GM21447 (cell line): ENCODE measurements around the gene EBF4.

ENCODE experiments used
- ATAC-seq: cut with Tn5 transposase; IDR thresholded peaks from one replicate; pipeline ENCODE4 v1.9.1; 2021; ENCODE audit not compliant: unreplicated experiment

Gene EBF4, protein sequence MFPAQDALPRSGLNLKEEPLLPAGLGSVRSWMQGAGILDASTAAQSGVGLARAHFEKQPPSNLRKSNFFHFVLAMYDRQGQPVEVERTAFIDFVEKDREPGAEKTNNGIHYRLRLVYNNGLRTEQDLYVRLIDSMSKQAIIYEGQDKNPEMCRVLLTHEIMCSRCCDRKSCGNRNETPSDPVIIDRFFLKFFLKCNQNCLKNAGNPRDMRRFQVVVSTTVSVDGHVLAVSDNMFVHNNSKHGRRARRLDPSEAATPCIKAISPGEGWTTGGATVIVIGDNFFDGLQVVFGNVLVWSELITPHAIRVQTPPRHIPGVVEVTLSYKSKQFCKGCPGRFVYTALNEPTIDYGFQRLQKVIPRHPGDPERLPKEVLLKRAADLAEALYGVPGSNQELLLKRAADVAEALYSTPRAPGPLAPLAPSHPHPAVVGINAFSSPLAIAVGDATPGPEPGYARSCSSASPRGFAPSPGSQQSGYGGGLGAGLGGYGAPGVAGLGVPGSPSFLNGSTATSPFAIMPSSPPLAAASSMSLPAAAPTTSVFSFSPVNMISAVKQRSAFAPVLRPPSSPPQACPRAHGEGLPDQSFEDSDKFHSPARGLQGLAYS

DNA sequence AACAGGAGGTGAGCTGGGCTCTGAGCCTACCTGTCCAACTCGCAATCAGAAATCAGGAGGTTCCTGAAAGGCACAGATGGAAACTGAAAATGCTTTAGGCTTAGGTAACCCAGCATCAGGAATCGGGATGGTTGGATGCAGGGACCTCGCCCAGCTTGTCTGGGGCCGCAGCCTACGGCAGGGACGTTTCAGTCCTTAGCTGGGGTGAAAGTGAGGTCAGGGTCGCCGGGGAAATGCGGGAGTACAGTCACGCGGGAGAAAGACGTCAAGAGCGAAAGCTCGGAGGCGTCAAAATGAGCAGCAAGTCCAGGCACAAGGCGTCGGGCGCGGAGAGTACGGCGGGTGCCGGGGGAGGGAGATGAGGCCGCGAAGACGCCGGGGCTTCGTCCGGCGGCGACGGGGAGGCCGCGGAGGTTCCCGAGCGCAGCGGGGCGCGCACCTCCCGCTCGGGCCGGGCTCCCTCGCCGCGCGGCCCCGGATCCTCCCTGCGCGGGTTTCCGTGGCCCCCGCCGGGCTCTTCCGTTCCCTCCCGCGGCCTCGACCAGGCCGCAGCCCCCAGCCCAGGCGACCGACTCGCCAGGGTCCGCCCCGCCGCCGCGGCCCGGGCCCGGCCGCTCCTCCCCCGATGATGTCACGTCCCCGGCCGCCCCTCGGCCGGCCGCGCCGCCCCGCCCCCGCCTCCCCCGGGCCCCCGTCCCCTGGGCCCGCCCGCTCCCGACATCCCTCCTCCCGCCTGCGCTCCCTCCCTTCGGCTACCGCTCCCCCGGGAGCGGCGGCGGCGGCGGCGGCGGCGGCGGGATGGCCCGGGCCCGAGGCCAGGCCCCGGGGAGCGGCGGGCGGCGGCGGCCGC lies at the start of gene EBF4:
EBF4 (plus strand) TSS at position 745 of the 850 bp plus-strand sequence. CDS start 866 bp downstream, outside the sequence.
- ATAC-seq = no peak

DNA sequence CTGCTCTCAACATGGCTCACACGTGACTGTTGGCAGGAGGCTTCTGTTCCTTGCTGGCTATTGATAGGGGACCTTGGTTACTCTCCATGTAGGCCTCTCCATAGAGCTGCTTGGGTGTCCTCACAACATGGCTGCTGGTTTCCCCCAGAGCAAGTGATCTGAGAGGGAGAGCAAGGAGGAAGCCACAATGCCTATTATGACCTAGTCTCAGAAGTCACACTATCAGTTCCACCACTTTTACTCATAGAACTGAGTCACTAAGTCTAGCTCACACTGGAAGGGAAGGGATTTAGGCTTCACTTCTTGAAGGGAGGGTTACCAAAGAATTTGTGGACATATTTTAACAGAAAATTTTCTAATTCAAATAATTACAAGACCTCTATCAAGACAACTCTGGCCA lies 48.9 kb upstream of the EBF4 start:
- ATAC-seq = no peak

DNA sequence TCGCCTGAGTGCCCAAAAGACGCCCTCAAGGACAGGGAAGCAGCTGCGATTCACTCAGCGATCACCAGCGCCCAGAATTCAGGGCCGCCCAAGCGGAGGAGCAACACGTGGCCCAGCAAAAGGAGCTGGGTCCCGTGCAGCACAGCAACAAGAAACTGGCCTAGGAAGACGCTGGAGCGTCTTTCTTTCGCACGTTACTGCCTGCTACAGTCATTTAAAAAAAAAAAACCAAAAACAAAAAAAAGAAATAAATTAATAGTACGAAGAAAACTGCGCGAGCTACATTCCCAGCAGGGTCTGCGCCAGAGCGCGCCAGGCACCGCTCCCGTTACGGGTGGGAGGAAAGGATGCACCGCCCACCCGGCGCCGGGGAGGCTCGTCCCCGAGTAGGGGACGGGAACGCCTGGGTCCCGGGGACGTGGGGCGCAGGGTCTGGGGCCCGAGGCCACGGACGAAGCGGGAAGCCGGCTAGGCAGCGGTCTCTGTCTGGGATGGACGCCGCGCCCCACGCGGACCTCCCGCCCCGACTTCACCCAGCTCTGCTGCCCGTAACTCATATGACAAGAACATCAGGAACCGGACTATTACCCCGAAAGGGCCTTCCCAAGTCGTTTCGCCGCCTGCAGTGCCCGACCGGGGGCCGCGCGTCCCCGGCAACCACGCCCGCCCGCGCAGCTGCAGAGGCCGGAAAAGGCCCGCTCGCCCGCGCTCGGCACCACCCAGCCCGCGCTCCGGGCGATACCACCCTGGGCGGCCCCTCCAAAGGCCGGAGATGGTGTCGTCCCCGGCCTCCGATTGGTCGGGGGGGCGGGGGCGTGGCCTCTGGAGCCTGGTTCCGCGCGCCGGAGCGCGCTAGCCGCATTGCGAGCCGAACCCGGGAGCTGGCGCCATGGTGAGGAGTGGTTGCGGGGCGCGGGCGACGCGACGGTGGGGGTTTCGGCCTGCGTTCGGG lies 40.5 kb upstream of the EBF4 start, which contains the start of gene NOP56:
NOP56 (plus strand) TSS at position 861 of the 952 bp plus-strand sequence; CDS start at position 890, 29 bp downstream.
- ATAC-seq = peak; percentile 79

- peak; percentile 45 for ATAC-seq
Measured at GRCh38 chr20:2652724-2653555, 39.6 kb upstream of the EBF4 start.

- no peak for ATAC-seq
Measured at GRCh38 chr20:2653556-2654383, 38.8 kb upstream of the EBF4 start.

GRCh38 chr20:2654384-2654822 lies 38.2 kb upstream of the EBF4 start:
- no peak for ATAC-seq

GRCh38 chr20:2654831-2655230 lies 37.7 kb upstream of the EBF4 start:
- ATAC-seq = no peak

DNA sequence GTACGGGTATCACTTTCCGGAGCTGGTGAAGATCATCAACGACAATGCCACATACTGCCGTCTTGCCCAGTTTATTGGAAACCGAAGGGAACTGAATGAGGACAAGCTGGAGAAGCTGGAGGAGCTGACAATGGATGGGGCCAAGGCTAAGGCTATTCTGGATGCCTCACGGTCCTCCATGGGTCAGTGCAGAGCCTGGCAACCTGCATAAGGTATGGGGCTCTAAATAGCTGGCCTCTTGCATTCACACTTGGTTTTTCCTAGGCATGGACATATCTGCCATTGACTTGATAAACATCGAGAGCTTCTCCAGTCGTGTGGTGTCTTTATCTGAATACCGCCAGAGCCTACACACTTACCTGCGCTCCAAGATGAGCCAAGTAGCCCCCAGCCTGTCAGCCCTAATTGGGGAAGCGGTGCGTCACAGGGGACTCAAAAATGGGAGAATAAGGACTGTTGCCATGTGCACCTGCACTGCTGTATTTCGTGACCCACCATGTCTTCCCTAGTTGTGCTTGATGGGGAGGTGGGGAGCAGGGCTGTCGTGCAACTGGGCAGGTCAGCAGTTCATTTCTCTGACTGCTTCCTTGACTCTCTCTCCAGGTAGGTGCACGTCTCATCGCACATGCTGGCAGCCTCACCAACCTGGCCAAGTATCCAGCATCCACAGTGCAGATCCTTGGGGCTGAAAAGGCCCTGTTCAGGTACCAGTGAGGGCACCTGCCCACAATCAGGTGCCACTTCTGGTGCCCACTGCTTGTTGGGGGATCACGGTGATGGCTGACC lies 37.1 kb upstream of the EBF4 start:
- no peak for ATAC-seq

DNA sequence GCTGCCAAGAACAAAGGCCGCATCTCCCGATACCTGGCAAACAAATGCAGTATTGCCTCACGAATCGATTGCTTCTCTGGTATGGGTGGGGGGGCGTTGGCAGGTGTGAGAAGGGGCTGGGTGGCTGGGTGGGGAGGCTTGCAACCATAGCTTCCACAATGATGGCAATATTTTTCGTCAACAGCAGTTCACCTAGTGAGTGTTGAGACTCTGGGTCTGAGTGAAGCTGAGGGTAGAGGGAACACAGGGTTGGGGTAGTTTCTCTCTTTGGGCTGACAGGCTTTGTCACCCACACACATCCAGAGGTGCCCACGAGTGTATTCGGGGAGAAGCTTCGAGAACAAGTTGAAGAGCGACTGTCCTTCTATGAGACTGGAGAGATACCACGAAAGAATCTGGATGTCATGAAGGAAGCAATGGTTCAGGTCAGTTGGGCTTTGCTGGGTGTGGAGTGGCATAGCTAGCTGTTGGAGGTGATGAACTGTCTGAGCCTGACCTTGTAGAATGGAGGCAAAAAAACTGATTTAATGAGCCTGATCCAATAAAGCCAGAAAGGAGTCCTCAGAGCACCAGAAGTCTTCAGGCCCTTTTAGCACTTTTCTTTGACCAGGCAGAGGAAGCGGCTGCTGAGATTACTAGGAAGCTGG lies 36.0 kb upstream of the EBF4 start:
- no peak for ATAC-seq

- no peak for ATAC-seq
Measured at GRCh38 chr20:2657241-2657640, 35.3 kb upstream of the EBF4 start.

DNA sequence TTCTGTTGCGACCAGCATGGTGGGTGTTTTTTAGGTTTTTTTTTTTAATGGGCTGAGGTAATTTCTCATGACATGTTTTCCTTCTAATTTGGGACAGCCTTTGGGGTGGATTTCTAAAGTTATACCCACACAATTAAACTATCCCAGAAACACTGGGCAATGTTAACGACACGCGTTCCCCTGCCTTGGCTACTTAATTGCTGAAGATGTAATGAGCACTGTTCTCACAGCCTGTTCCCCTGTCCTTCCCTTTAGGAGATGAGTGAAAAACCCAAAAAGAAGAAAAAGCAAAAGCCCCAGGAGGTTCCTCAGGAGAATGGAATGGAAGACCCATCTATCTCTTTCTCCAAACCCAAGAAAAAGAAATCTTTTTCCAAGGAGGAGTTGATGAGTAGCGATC lies 34.9 kb upstream of the EBF4 start:
- no peak for ATAC-seq

GRCh38 chr20:2658414-2659354 lies 33.9 kb upstream of the EBF4 start:
- no peak for ATAC-seq

DNA sequence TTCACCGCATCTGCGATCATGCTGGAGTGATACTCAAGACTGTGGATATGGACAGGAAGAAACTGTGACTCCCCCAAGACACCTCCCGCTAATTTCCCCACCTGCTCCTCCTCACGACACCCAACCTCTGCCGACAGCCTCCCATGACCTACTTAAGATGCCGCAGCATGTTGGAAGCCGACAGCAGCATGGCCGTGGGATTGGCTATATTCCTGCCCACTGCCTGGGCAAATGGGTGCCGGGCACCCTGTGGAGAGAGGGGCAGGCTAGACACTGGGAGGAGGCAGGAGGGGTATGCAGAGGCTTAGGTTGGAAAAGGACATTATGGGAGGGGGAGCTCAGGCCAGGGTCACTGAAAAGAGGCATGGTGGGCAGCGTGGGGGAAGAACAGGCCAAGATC lies 33.0 kb upstream of the EBF4 start:
- ATAC-seq = no peak

- no peak for ATAC-seq
Measured at GRCh38 chr20:2663364-2663886, 29.2 kb upstream of the EBF4 start.

GRCh38 chr20:2663887-2664719 lies 28.5 kb upstream of the EBF4 start, which contains the start of gene IDH3B:
TSS of gene IDH3B (minus strand) at chr20:2664216. CDS start at chr20:2664188, 28 bp downstream.
- peak; percentile 86 for ATAC-seq
